Measurements from ENCODE around the gene YTHDF1. TPM values are rescaled to one million over a fixed set of nuclear protein-coding genes. Genes with fewer than 3 reads are reported as not detected.

Gene YTHDF1
- total RNA-seq, 2 donors from 2014 or later: 15.8 to 16.2 TPM

DNA sequence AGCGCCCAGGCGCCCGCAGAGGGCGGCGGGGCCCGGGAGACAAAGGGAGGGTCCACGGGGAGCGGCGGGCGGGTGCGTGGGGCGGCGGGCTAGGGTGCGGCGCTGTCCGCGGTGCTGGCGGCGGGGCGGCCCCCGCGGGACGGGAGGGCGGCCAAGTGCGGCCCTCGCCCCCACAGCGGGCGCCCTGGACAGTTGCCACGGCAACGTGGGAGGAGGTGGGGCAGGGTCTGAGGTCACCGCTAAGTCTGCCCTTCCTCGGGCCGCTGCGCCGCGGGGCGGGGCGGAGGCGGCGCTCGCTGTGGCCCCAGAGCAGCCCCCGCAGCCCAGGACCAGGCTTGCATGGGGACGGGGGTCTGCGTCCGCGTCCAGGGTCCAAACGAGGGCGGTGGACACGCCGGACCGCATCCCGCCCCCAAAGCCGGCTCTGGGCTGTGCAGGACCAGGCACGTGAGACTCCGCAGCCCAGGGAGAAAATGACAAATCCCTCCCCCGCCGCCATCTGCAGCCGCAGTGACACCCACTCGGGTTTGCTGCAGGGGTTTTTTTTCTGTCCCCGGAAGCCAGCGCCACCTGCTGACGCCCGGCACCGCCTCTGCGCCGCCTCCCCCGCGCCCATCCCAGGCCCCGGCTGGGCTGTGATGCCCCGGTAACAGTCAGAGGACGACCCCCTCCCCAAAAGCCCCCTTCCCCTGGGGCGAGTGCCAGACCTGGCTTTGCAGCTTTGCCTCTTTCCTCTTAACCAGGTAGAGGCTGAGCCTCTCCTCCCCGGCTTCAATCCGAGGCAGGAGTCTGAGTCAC lies 36.8 kb downstream of the YTHDF1 start:
- Histone ChIP-seq H3K27me3 (peaks cover 0 to 62% of the 10 kb centered on the region in 2 donors), H3K36me3 (replicated peaks in 1 of 2; ENCODE audit: insufficient read depth in 1 of 2, low read depth in 2 of 2) (no peaks in the 10 kb centered on the region), H3K27ac (no peak overlapping the region), H3K9me3 (no peaks in the 10 kb centered on the region), H3K4me3 (no peak overlapping the region), H3K4me1 (peaks cover 34% of the 10 kb centered on the region)
- intact Hi-C loops (cut with DNase I): no loop called here
- ATAC-seq (no peak), DNase-seq (peak; percentile 22 to 38 (median 24))
- TF ChIP-seq, protein P1, sequence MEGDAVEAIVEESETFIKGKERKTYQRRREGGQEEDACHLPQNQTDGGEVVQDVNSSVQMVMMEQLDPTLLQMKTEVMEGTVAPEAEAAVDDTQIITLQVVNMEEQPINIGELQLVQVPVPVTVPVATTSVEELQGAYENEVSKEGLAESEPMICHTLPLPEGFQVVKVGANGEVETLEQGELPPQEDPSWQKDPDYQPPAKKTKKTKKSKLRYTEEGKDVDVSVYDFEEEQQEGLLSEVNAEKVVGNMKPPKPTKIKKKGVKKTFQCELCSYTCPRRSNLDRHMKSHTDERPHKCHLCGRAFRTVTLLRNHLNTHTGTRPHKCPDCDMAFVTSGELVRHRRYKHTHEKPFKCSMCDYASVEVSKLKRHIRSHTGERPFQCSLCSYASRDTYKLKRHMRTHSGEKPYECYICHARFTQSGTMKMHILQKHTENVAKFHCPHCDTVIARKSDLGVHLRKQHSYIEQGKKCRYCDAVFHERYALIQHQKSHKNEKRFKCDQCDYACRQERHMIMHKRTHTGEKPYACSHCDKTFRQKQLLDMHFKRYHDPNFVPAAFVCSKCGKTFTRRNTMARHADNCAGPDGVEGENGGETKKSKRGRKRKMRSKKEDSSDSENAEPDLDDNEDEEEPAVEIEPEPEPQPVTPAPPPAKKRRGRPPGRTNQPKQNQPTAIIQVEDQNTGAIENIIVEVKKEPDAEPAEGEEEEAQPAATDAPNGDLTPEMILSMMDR (IDR thresholded peaks at IDR 0.05): peak in 5 of 7 experiments; percentile 20 to 40 (median 27)
- no peak for TF ChIP-seq POLR2A (IDR thresholded peaks at IDR 0.05)
- 2 to 18% methylated on average over 3 to 65 of the region's 74 CpGs for WGBS, 2 donors

DNA sequence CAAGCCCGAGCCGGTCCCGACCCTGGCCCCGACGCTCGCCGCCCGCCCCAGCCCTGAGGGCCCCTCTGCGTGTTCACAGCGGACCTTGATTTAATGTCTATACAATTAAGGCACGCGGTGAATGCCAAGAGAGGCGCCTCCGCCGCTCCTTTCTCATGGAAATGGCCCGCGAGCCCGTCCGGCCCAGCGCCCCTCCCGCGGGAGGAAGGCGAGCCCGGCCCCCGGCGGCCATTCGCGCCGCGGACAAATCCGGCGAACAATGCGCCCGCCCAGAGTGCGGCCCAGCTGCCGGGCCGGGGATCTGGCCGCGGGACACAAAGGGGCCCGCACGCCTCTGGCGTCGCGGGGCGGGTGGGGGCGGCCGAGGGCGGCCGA lies 37.5 kb downstream of the YTHDF1 start:
- no peak overlapping the region for H3K4me3 ChIP-seq
- no peak overlapping the region for H3K27ac ChIP-seq
- intact Hi-C loops (cut with DNase I): no loop called here
- peaks cover 0 to 66% of the 10 kb centered on the region in 2 donors for H3K27me3 ChIP-seq
- H3K36me3 ChIP-seq (replicated peaks in 1 of 2; ENCODE audit: insufficient read depth in 1 of 2, low read depth in 2 of 2): no peaks in the 10 kb centered on the region
- no peak for ATAC-seq
- no peak for TF ChIP-seq POLR2A (IDR thresholded peaks at IDR 0.05)
- TF ChIP-seq, protein P1 (IDR thresholded peaks at IDR 0.05): no peak
- no peaks in the 10 kb centered on the region for H3K9me3 ChIP-seq
- WGBS, 2 donors: 1% methylated on average over 29 of the region's 49 CpGs; no CpG with 5 or more reads in 1 of the 2 donors
- DNase-seq: no peak
- peaks cover 34% of the 10 kb centered on the region for H3K4me1 ChIP-seq

DNA sequence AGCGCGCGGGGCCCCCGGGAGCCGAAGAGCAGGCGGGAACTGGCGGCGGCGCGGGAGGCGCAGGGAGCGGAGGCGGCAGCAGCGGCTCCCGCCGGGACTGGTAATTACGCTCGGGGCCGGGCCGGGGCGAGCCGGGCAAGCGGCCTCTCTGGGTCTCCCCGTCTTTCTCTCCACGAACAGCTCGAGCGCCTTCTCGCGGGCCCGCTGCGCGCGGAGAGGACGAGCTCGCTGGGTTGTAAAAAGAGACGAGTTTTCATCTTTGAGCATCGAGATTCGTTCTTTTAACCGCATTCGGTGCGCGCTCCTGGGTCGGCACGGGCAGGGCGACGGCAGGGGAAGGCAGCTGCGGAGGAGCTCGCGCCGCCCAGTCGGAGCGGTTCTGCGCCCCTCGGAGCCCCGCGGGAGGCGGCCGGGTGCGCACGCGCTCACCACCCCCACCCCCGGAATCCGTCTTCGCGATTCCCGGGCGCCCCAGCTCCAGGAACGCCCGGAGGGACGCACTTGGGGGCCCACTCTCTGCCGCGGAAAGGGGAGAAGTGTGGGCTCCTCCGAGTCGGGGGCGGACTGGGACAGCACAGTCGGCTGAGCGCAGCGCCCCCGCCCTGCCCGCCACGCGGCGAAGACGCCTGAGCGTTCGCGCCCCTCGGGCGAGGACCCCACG lies 38.0 kb downstream of the YTHDF1 start:
- H3K36me3 ChIP-seq (replicated peaks in 1 of 2; ENCODE audit: insufficient read depth in 1 of 2, low read depth in 2 of 2): no peaks in the 10 kb centered on the region
- peaks cover 0 to 69% of the 10 kb centered on the region in 2 donors for H3K27me3 ChIP-seq
- 1% methylated on average over 26 to 84 of the region's 90 CpGs for WGBS, 2 donors
- ATAC-seq (no peak), DNase-seq (no peak)
- no peak overlapping the region for H3K4me3 ChIP-seq
- no peak for TF ChIP-seq POLR2A (IDR thresholded peaks at IDR 0.05)
- TF ChIP-seq, protein P1 (IDR thresholded peaks at IDR 0.05): no peak
- no peak overlapping the region for H3K27ac ChIP-seq
- intact Hi-C loops (cut with DNase I): no loop called here
- H3K9me3 ChIP-seq: no peaks in the 10 kb centered on the region
- peaks cover 34% of the 10 kb centered on the region for H3K4me1 ChIP-seq

DNA sequence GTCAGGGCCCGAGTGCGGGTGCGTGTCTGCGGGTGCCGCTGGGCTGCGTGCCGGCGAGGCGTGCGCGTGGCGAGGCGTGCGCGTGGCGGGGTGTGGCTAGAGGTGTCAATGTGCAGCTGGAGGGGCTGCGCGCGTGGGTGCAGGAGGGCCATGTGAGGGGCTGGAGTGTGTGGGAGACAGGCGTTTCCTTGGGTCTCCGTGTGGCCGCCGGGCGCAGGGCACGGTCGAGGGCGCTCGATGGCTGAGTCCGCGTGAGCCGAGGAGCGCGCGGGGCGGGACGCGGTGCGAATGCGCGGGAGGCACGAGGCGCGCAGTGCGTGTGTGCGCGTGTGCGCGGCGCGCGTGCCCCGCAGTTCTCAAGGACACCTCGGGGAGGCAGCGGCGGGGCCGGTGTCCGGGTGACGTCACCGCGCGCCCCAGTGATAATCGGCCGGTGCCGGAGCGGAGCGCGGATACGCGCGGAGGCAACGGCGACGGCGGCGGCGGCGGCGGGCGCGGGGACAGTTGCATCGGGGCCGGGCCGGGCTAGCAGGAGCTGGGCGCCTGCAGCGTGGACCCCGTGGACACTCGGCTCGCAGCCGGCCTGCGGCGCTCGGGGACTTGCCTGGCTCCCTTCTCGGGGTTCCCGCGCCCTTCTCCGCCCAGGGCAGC lies 38.7 kb downstream of the YTHDF1 start:
- Histone ChIP-seq H3K9me3 (no peaks in the 10 kb centered on the region), H3K27me3 (peaks cover 0 to 75% of the 10 kb centered on the region in 2 donors), H3K27ac (no peak overlapping the region), H3K4me1 (peaks cover 34% of the 10 kb centered on the region), H3K36me3 (replicated peaks in 1 of 2; ENCODE audit: insufficient read depth in 1 of 2, low read depth in 2 of 2) (no peaks in the 10 kb centered on the region), H3K4me3 (no peak overlapping the region)
- ATAC-seq (no peak), DNase-seq (peak in 1 of 4 donors; percentile 32)
- WGBS, 2 donors: 4% methylated on average over 78 of the region's 96 CpGs; no CpG with 5 or more reads in 1 of the 2 donors
- intact Hi-C loops (cut with DNase I): no loop called here
- TF ChIP-seq, protein P1 (IDR thresholded peaks at IDR 0.05): no peak
- TF ChIP-seq POLR2A (IDR thresholded peaks at IDR 0.05): no peak
